ENCODE results near the gene LDLRAD3. TPM values are rescaled to one million over a fixed set of nuclear protein-coding genes. Genes with fewer than 3 reads are reported as not detected.

Gene LDLRAD3
- total RNA-seq, 1 experiment from 2014 or later, result 12.1 TPM

GRCh38 chr11:35974882-35975589 is 31.2 kb downstream of the LDLRAD3 start:
- Histone ChIP-seq H2AFZ (ENCODE audit: low read length) (no peak overlapping the region), H2BK120ac (ENCODE audit: low read depth, low read length, poor library complexity, severe bottlenecking) (no peak overlapping the region), H4K91ac (ENCODE audit: insufficient read length, low read depth, low read length) (no peak overlapping the region), H3K23ac (ENCODE audit: insufficient read length, low read depth, low read length) (no peak overlapping the region), H2BK12ac (ENCODE audit: insufficient read length, low read depth, low read length) (no peak overlapping the region), H4K5ac (ENCODE audit: insufficient read length, low read depth, low read length) (no peak overlapping the region), H3K14ac (ENCODE audit: insufficient read depth, low read length) (no peak overlapping the region), H2BK15ac (ENCODE audit: low read depth, low read length) (no peak overlapping the region), H3K56ac (ENCODE audit: insufficient read length, low read depth, low read length) (no peak overlapping the region), H3K9me3 (ENCODE audit: control insufficient read depth, low read depth, low read length) (peaks cover 10% of the 10 kb centered on the region), H3K23me2 (ENCODE audit: insufficient read length, low read depth, low read length, poor library complexity, severe bottlenecking) (no peaks in the 10 kb centered on the region), H2AK5ac (ENCODE audit: insufficient read length, low read length) (no peak overlapping the region), H4K8ac (replicated peaks; ENCODE audit: insufficient read length, low read depth, low read length) (no peak overlapping the region), H2BK20ac (ENCODE audit: low read depth, low read length, poor library complexity, severe bottlenecking) (no peak overlapping the region), H3T11ph (ENCODE audit: low read length) (no peak overlapping the region), H3K9ac (ENCODE audit: extremely low read depth, insufficient read length, low read length) (no peak overlapping the region), H3K4me1 (ENCODE audit: insufficient read depth, low read length) (peaks cover 13% of the 10 kb centered on the region), H3K27me3 (ENCODE audit: insufficient read depth, low read length) (no peaks in the 10 kb centered on the region), H3K4ac (ENCODE audit: low read depth, low read length) (no peak overlapping the region), H3K79me2 (ENCODE audit: insufficient read depth, low read length) (peaks cover 14% of the 10 kb centered on the region; the same call in 1 of the 2 replicates), H3K18ac (ENCODE audit: insufficient read length, low read depth, low read length) (no peak overlapping the region), H3K27ac (ENCODE audit: insufficient read length, low read depth, low read length) (no peak overlapping the region), H2BK5ac (ENCODE audit: insufficient read length, low read length) (no peak overlapping the region), H3K4me2 (ENCODE audit: insufficient read depth, insufficient read length, low read length) (no peak overlapping the region), H4K20me1 (ENCODE audit: control insufficient read depth, insufficient read depth, insufficient read length) (no peaks in the 10 kb centered on the region), H3K79me1 (ENCODE audit: insufficient read depth, low read depth, low read length, poor library complexity, severe bottlenecking) (peaks cover 17% of the 10 kb centered on the region)
- WGBS (ENCODE audit: extremely low coverage, insufficient read length, low lambda C conversion rate), result no CpG with 5 or more reads among the region's 3 CpGs
- DNase-seq, result no peak
- H3K27ac Mint-ChIP-seq, result no peak overlapping the region
- H3K27me3 Mint-ChIP-seq (ENCODE audit: low read depth), result no peaks in the 10 kb centered on the region
- peaks cover 17 to 33% of the 10 kb centered on the region in 2 experiments for H3K9me3 Mint-ChIP-seq
- no peak overlapping the region for H3K4me3 Mint-ChIP-seq
- peaks cover 32 to 34% of the 10 kb centered on the region in 2 experiments for H3K4me1 Mint-ChIP-seq
- TF ChIP-seq CTCF (conservative IDR thresholded peaks at IDR 0.05), result no peak
- peaks cover 27 to 51% (median 50%) of the 10 kb centered on the region in 3 experiments for H3K36me3 Mint-ChIP-seq (ENCODE audit: insufficient read depth in 1 of 3, low read depth in 3 of 3)
